Measurements from ENCODE around the gene INSR.

DNA sequence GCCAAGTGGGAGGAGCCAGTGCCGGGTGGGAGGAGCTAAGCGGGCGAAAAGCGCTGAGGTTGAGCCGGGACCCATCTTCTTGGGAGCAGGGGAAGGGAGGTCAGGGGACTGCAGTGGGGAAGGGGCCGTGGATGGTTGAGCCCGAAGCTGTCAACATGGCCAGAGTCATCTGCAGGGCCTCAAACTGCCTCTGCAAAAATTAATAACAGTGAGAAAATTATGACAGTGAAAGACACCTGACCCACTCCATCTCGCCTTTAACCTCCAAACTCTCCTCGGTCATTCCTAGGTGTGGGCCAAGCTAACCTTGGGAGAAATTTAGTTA, 194.7 kb downstream of the INSR start:
- TF ChIP-seq, protein P1, sequence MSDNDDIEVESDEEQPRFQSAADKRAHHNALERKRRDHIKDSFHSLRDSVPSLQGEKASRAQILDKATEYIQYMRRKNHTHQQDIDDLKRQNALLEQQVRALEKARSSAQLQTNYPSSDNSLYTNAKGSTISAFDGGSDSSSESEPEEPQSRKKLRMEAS (IDR thresholded peaks at IDR 0.05): no peak
- TF ChIP-seq, protein P2, sequence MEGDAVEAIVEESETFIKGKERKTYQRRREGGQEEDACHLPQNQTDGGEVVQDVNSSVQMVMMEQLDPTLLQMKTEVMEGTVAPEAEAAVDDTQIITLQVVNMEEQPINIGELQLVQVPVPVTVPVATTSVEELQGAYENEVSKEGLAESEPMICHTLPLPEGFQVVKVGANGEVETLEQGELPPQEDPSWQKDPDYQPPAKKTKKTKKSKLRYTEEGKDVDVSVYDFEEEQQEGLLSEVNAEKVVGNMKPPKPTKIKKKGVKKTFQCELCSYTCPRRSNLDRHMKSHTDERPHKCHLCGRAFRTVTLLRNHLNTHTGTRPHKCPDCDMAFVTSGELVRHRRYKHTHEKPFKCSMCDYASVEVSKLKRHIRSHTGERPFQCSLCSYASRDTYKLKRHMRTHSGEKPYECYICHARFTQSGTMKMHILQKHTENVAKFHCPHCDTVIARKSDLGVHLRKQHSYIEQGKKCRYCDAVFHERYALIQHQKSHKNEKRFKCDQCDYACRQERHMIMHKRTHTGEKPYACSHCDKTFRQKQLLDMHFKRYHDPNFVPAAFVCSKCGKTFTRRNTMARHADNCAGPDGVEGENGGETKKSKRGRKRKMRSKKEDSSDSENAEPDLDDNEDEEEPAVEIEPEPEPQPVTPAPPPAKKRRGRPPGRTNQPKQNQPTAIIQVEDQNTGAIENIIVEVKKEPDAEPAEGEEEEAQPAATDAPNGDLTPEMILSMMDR (IDR thresholded peaks at IDR 0.05; ENCODE audit: control extremely low read depth in 1 of 3, insufficient read depth in 1 of 3, low read depth in 1 of 3, low read length in 3 of 3): no peak
- no peak; a peak in 1 of 3 replicates for TF ChIP-seq POLR2A (IDR thresholded peaks at IDR 0.05; ENCODE audit: control extremely low read depth in 1 of 2, low read depth in 2 of 2, low read length in 2 of 2)

Measured in H1 (cell line).